ELR (cell line): ENCODE measurements around the gene CACNA1D.
A peak's percentile ranks its signal among the peaks of the same experiment; 100 is the strongest.
"Not testable (repeated sequence)": the region's sequence is repeated elsewhere in the genome, so short reads cannot be mapped to it uniquely, and the experiment has no call there.

ENCODE experiments used
- DNase-seq: peaks from one replicate; pipeline ENCODE4 v3.0.0-alpha.2; 2015; ENCODE audit warnings: low read depth

CACNA1D gene

GRCh38 chr3:53493963-53494791, at the start of gene CACNA1D:
Gene CACNA1D, plus strand, starts transcription at chr3:53494611. Its CDS starts 556 bp downstream, at chr3:53495167.
- no peak for DNase-seq

GRCh38 chr3:53457068-53457467, 37.3 kb upstream of the CACNA1D start:
- no peak for DNase-seq

- DNase-seq: no peak
Measured at GRCh38 chr3:53460326-53460725, 34.1 kb upstream of the CACNA1D start.

GRCh38 chr3:53464424-53464823, 30.0 kb upstream of the CACNA1D start:
- peak; percentile 20 for DNase-seq

- not testable (repeated sequence) for DNase-seq
Measured at GRCh38 chr3:53469758-53470157, 24.7 kb upstream of the CACNA1D start.

GRCh38 chr3:53473422-53473821, 21.0 kb upstream of the CACNA1D start:
- no peak for DNase-seq

- not testable (repeated sequence) for DNase-seq
Measured at GRCh38 chr3:53476372-53476771, 18.0 kb upstream of the CACNA1D start.

- DNase-seq: not testable (repeated sequence)
Measured at GRCh38 chr3:53477689-53478088, 16.7 kb upstream of the CACNA1D start.

- no peak for DNase-seq
Measured at GRCh38 chr3:53478166-53478830, 16.1 kb upstream of the CACNA1D start.

GRCh38 chr3:53478921-53479664, 15.3 kb upstream of the CACNA1D start:
- DNase-seq: no peak

GRCh38 chr3:53482227-53482626, 12.2 kb upstream of the CACNA1D start:
- DNase-seq: no peak

- DNase-seq: no peak
Measured at GRCh38 chr3:53483821-53484220, 10.6 kb upstream of the CACNA1D start.

- no peak for DNase-seq
Measured at GRCh38 chr3:53484984-53485383, 9.4 kb upstream of the CACNA1D start.

GRCh38 chr3:53485675-53486403, 8.6 kb upstream of the CACNA1D start:
- DNase-seq: no peak

GRCh38 chr3:53486961-53487654, 7.3 kb upstream of the CACNA1D start:
- no peak for DNase-seq

GRCh38 chr3:53489386-53489785, 5.0 kb upstream of the CACNA1D start:
- DNase-seq: no peak

- no peak for DNase-seq
Measured at GRCh38 chr3:53489787-53490458, 4.5 kb upstream of the CACNA1D start.

GRCh38 chr3:53490459-53490968, 3.9 kb upstream of the CACNA1D start:
- no peak for DNase-seq

- DNase-seq: no peak
Measured at GRCh38 chr3:53491276-53491675, 3.1 kb upstream of the CACNA1D start.

GRCh38 chr3:53493595-53493962, 832 bp upstream of the CACNA1D start:
- DNase-seq: no peak

- DNase-seq: no peak
Measured at GRCh38 chr3:53495146-53495519, 722 bp downstream of the CACNA1D start.
